GM21723 (cell line): ENCODE data around the gene POMC.
"Not testable (repeated sequence)": the region's sequence is repeated elsewhere in the genome, so short reads cannot be mapped to it uniquely, and the experiment has no call there.

Source experiments
- ATAC-seq: cut with Tn5 transposase; IDR thresholded peaks from one replicate; pipeline ENCODE4 v1.9.1; 2021; ENCODE audit warnings: mild to moderate bottlenecking, moderate library complexity; ENCODE audit not compliant: unreplicated experiment

Gene POMC

GRCh38 chr2:25177211-25177611 lies 8.8 kb upstream of the POMC start:
- no peak for ATAC-seq

DNA sequence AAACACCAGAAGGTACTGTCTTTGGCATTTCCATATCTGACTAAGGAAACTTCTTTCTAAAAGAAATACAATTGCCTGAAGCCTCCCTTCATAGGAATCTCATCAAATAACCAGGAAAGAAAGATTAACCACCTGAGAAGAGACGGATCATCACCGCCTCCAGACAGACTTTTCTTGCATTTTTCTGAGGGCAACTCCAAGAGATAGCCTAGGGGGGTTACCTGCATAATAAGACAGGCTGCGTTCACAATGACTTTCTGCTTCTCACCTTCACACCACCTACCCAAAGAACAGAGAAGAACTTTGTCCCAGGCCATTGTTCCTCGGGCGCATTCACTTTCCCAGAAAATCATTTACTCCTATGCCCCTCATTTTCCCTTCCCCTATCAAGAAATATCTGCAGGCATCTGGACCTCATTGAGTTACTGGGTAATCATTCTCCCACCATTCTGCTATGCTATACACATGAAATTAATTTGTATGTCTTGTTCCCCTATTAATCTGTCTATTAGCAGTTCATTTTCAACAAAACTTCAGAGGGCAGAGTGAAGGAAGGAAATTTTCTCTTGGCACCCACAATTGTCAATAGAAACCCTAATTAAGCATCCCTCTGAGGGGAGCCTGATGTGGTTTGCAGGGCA lies 8.3 kb upstream of the POMC start:
- ATAC-seq: no peak

DNA sequence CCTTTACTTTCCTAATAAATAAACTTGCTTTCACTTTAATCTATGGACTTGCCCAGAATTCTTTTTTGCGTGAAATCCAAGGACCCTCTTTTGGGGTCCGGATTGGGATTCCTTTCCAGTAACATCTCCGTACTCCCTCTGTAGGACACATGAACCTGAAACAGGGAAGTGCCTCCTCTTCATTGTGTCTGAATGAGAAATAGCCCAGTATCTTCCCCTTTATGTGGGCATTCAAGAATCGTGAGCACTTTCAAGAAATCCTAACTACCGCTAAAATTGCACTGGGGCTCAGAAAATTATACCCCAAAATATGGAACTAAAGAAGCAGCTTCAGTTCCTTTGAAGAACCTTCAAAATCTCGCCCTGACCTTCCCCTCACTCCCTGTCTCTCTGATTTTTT lies 7.8 kb upstream of the POMC start:
- no peak for ATAC-seq

- no peak for ATAC-seq
These were observed 5.9 kb upstream of the POMC start for GRCh38 chr2:25174192-25174861.

DNA sequence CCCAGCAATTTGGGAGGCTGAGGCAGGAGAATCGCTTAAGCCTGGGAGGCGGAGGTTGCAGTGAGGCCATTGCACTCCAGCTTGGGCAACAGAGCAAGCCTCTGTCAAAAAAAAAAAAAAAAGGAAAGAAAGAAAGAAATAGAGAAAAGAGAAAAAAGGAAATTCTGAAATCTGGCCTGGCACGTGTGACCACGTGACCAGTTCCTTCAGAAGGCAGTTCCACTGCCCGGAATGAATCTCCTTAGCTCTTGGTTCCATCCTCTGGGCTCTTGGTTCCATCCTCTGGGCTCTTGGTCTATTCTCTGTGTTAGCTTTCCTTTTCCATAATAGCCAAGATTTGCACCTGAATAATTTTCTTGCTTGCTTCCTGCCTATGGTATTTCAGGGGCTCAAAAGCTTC lies 5.3 kb upstream of the POMC start:
- no peak for ATAC-seq

- ATAC-seq: no peak
These were observed 2.5 kb upstream of the POMC start for GRCh38 chr2:25170888-25171287.

- no peak for ATAC-seq
These were observed 692 bp upstream of the POMC start for GRCh38 chr2:25169073-25169470.

DNA sequence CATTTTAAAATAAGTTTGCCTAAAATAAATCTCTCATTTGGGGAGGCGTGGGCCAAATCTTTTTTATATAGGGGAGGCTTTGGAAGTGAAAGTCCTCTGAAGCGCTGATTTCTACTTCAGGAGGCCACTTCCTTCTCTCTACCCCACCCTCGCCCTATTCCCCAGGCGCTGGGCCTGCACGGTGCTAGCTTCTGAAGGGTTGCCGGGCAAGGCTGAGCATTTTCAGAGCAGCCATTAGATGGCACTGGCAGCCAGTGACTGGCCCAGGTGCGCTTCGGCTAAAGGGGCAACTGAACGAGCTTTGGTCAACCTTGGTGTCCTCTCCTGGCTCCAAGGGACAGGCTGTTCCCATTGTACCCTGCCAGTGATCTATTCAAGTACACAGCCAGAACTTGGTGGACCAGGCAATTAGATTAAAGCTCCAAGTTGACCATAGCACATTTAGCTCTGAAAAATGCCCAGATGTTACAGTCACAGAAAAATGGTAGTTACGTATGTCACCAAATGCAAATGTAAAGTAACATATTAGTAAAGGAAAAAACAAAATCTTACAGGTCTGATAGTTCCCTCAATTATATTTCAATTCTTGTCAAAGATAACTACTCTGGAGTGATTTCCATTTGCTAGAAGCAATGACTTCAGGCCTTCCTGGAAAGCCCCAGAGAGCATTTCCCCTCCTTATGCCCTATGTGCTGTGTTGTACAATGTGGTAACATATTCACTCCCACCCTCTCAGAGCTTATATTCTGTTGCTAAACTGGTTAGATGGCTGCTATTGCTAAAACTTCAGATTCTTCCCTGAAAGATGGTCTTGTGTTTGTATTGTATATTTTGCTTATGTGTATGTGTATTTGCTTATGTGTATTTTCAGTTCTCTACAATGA lies 2.1 kb downstream of the POMC start:
- peak; percentile 85 for ATAC-seq

- ATAC-seq: no peak
These were observed 3.8 kb downstream of the POMC start for GRCh38 chr2:25164561-25164960.

DNA sequence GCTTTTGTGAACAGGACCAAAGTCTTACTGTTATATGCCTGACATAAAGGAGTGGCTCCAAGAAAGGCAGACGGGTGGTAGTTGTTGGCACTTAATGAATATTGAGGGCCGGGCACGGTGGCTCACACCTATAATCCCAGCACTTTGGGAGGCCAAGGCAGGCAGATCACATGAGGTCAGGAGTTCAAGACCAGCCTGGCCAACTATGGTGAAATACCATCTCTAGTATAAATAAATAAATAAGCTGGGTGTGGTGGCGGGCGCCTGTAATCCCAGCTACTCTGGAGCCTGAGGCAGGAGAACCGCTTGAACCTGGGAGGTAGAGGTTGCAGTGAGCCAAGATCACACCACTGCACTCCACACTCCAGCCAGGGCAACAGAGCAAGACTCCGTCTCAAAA lies 6.3 kb downstream of the POMC start:
- ATAC-seq: not testable (repeated sequence)

GRCh38 chr2:25161055-25161781 lies 7.2 kb downstream of the POMC start:
- no peak for ATAC-seq

DNA sequence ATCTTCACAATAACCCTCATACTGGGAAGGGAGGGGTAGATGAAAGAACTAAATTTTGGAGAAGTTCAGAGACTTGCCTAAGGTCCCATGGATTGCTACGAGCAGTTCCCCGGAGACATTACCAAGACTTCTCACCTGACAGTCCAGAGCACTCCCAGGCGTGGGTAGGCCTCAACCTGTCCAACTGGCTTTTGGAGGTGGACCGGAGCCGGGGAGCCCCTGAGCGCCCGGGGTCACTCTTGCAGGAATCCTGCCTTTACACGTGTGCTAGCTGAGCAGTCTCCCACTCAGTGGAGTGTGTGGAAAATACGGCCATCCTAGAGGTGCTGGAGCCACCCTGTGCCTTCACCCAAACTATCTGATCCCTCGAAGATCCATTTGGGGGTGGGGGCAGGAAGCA lies 8.0 kb downstream of the POMC start:
- ATAC-seq: no peak

DNA sequence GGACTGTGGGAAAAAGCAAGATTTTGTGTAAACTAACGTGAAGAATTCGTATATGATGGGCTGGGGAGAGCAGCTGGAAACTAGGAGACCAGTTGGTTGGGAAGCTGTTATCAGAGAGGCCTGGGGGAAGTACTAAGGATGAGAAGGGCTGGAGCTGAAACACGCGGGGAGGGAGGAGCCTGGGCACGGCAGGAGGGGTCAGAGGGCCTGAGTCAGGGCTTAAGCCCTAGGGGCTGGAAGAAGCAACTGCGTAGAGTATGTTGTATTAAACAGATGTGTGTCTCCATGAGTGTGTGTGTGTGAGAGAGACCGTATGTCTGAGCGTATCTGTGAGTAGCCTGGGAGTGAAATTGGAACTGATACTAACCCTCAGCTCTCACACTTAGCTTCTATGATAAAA lies 8.4 kb downstream of the POMC start:
- no peak for ATAC-seq

DNA sequence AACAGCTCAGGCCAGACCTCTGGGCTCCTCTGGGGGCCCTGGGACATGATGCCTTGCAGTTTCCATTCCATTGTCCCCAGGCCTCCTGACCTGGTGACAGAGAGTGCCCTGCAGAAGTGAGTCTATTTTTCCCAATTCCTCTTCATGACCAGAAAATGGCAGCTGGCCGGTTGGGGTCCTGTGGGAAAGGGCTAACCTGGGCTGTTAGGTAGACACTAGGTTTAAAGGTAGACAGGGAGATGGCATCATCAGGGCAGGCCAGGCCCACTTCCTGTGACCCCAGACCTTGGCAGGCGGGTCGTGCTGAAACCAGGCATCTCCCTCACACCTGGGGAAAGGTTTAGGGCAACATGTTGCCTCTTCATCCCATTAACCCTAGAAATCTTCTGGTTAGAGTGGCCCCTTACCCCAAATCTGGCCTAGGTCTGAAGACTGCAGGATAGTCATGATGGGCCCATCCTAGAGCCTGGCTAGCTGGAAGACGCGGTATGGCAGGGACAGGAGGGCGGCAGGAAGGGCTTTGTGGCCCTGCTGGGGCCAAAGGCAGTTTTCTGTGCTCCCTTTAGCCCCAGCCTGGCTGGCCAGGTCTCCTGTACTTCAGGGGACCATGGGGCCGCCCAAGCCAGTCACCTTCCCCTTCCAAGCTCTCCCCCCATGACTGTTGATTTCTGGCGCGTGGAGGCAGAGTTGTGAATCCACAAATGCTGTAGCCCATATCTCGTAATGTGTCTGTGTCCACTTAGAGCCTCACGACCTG lies 10.1 kb downstream of the POMC start:
- no peak for ATAC-seq

- ATAC-seq: no peak
These were observed 13.0 kb downstream of the POMC start for GRCh38 chr2:25155401-25155800.

DNA sequence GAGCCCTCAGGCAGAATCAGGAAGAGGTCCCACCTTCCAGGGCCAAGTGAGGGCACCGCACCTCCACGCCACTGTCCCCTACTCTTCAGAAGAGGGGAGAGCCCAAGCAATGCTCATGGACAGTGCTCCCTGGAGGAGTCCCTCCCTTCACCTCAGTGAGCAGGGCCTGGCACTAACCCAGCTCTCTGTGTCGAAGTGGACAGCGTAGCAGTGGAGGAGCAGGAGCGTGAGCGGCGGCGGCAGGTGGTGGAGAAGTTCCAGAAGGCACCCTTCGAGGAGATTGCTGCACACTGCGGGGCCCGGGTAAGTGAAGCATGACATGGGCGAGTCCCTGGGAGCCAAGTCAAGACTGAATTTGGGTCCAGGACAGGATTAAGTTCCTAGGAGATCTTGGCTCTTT lies 16.7 kb downstream of the POMC start:
- ATAC-seq: no peak

- ATAC-seq: not testable (repeated sequence)
These were observed 17.4 kb downstream of the POMC start for GRCh38 chr2:25150993-25151392.

- no peak for ATAC-seq
These were observed 18.7 kb downstream of the POMC start for GRCh38 chr2:25149646-25150045.

GRCh38 chr2:25146896-25147295 lies 21.5 kb downstream of the POMC start:
- no peak for ATAC-seq

DNA sequence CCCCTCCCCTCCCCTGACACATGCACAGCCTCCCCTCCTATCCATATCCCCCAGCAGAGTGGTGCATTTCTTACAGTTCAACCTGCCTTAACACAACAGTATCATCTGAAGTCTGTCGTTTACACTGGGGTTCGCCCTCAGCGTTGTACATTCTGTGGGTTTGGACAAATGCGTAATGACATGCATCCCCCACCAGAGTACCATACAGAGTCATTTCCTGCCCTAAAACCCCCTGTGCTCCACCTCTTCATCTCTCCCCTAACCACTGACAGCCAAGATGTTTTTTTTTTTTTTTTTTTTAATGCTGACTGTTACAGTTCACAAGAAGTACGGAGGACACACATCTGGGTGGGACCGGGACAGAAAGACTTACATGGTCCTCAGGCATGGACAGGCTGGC lies 22.6 kb downstream of the POMC start:
- no peak for ATAC-seq

- no peak for ATAC-seq
These were observed 27.3 kb downstream of the POMC start for GRCh38 chr2:25141120-25141519.
